ENCODE measurements around the gene CERCAM.
"Not testable (repeated sequence)": the region's sequence is repeated elsewhere in the genome, so short reads cannot be mapped to it uniquely, and the experiment has no call there.

CERCAM gene

DNA sequence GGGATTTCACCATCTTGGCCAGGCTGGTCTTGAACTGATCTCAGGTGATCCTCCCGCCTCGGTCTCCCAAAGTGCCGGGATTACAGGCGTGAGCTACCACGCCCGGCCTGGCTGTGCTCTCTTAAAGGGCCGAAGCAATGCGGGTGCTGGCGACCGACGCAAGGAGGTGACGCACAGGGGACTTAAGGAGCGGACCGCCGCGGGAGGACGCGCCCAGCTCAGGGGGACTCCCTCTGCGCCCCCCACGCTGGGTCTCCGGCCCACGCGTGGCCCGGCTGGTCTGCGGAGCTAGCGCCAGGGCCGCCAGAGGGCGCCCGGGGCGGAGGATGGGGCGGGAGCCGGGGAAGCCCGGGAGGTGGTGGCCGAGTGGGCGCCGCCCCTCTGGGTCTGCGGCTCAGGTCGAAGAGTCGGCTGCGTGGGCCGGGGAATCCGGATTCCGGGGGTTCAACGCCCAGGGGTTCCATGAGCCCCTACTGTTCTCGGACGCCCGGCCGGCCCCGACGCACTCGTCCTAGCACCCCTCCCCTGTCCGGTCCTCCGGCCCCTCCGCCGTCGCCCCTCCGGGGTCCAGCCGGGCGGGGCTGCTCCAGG is 502 bp upstream of the CERCAM start:
- no peak for DNase-seq

DNA sequence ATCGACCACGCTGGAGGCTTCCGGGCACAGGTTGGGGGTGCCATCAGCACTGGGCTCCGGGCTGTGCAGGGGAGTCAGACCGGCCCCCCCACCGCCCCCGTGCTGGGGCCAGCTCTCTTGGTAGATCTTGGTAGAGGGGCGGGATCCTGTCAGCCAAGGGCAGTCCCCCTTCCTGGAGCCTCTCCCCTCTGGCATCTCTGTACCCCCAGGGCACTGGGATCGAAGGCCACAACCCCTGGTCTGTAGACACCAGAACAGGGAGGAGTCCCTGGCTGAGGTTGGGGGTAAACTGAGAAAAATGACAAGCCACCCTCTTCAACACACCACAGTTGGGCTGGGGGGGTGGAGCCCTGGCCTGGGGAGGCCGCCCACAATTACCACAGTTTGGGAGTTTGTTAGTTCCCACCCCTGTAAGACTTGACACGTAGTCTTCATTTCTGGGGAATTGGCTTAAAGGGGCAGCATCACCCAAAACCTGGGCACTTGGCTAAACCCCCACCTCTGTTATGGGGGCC is 882 bp downstream of the CERCAM start:
- DNase-seq, result no peak

DNA sequence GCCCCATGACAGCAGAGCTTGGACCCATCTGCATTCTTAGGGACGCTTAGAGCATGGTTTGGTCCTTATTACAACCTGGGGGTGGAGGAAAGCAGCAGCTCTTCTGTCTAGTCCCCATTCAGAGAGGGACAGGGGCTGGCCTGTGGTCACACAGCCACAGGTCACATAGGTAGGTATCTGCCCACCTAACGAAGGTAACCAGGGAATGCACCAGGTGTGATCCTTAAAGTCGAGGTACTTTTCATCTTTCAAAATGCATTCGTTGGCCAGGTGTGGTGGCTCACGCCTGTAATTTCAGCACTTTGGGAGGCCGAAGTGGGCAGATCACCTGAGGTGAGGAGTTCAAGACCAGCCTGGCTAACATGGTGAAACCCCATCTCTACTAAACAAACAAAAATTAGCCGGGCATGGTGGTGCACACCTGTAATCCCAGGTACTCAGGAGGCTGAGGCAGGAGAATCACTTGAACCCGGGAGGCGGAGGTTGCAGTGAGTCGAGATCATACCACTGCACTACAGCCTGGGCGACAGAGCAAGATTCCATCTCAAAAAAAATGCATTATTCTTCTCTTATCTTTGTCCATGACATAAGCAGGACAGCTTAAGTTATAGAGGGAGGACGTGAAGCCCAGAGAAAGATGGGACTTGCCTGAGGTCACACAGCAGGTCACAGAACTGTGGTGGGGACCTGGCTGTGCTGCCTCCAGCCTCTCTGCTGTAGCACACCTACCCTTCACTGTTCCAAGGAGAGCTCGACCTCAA is 1.5 kb downstream of the CERCAM start:
- not testable (repeated sequence) for DNase-seq

DNA sequence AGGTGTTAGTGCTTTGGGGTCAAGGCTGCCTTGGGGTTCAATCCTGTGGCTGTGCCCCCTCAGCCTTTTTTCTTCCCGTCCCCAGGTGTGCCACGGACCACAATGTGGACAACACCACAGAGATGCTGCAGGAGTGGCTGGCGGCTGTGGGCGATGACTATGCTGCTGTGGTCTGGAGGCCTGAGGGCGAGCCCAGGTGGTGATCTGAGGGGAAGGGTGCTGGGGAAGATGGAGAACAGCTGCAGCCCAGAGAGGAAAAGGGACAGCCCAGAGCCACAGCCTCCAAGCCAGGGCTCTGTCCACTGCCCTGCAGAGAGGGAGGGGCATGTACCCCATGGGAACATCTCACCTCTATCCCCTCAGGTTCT is 2.1 kb downstream of the CERCAM start:
- DNase-seq, result no peak

DNA sequence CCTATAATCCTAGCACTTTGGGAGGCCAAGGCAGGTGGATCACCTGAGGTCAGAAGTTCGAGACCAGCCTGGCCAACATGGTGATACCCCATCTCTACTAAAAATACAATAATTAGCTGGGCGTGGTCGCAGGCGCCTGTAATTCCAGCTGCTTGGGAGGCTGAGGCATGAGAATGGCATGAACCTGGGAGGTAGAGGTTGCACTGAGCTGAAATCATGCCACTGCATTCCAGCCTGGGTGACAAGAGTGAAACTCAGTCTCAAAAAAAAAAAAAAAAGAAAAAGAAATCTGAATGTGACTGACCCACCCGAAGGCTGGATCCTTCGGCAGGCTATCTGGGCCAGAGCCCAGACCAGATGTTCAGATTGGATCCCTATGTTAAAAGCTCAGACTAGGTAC is 2.7 kb downstream of the CERCAM start:
- DNase-seq, result not testable (repeated sequence)

DNA sequence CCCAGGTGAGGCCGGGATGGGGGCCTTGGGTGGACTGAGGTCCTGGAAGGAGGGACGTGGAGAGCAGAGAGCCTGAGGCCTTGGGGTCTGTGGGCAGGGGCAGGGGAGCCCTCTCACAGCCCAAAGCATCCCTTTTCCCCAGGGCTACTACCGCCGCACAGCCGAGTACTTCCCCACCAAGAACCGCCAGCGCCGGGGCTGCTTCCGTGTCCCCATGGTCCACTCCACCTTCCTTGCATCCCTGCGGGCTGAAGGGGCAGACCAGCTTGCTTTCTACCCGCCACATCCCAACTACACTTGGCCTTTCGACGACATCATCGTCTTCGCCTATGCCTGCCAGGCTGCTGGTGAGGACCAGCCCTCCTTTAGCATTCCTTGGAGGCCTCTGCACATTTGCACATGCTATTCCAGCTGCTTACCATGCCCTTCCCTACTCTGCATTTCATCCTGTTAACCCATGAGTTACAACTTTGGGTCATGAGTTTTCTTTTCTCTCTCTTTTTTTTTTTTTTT is 3.7 kb downstream of the CERCAM start:
- DNase-seq, result no peak

DNA sequence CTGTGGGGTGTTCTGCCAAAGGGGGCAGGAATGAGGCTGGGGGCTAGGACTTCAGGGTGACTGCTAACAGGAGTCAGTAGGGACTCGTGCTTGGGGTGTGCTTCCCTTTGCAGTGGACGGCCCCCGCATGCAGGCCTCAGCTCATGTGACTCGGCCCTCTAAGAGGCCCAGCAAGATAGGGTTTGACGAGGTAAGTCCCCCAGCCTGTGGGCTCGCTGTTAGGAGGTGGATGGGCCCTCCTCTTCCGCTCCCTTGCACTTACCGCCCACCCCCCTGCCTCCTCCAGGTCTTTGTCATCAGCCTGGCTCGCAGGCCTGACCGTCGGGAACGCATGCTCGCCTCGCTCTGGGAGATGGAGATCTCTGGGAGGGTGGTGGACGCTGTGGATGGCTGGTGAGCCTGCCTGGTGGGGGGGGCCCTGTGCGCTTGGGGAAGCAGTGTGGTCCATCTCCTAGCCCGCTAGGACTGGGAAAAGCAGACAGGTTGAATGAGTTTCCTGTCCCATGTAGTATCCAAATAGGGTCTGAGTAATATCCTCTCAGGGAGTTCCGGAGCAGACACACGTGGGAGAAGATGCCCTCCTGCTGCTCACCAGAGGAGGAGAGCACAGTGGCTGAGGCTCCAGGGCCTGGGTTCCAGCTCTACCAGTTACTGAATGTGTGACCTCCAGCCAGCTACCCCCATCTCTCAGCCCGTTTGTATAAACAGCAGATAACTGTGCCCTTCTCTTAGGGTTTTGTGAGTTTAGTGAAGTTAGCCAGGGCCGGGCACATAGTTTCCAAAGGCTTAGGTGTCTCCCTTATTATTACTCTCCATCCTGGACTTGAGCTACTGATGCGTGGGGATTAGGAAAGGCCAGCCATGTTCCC is 8.2 kb downstream of the CERCAM start:
- DNase-seq, result no peak

DNA sequence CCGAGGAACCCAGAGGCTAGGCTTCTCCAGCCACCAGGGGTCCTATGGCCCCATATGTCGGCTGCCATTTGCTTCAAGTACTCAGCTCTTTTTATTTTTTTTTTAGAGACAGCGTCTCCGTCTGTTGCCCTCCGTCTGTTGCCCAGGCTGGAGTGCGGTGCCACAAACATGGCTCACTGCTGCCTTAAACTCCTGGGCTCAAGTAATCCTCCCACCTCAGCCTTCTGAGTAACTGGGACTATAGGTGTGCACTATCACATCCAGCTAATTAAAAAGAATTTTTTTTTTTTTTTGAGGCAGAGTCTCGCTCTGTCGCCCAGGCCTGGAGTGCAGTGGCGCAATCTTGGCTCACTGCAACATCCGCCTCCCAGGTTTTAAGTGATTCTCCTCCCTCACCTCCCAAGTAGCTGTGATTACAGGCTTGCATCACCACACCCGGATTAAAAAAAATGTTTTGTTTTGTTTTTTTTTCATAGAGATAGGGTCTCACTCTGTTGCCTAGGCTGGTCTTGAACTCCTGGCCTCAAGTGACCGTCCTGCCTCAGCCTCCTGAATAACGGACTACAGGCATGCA is 8.9 kb downstream of the CERCAM start:
- no peak for DNase-seq

DNA sequence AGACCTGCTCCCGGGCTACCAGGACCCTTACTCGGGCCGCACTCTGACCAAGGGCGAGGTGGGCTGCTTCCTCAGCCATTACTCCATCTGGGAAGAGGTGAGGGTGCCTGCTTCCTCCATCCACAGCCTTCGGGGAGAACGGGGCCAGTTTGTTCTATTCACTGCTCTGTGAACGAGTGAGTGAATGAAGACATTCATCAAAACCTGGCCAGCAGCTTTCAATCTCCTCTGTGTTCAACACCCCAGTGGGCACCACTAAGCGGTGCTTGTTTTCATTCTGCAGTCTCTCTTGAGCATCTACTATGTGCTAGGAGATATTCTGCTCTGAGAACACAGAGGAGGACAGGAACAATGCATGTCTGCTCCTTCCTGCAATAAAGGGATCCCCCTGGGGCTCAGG is 10.6 kb downstream of the CERCAM start:
- no peak for DNase-seq

DNA sequence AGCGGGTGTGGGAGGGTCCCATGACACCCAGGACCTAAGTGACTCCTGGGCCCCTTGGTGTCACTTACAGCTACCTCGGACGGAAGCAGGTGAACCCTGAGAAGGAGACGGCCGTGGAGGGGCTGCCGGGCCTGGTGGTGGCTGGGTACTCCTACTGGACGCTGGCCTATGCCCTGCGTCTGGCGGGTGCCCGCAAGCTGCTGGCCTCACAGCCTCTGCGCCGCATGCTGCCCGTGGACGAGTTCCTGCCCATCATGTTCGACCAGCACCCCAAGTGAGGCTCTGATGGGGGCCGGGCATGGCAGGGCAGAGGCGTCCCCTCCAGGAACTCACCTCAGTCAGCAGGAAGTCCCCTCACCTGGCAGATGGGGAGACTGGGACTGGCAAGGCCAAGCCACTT is 13.7 kb downstream of the CERCAM start:
- no peak for DNase-seq

DNA sequence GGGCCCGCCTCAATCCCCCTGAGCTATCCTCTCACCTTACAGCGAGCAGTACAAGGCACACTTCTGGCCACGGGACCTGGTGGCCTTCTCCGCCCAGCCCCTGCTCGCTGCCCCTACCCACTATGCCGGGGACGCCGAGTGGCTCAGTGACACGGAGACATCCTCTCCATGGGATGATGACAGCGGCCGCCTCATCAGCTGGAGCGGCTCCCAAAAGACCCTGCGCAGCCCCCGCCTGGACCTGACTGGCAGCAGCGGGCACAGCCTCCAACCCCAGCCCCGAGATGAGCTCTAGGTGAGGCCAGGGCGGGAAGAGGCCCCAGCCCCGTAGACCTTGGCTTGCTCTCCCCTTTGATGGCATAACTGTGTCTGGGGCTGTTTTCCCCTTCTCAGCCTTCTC is 15.0 kb downstream of the CERCAM start:
- DNase-seq, result no peak

DNA sequence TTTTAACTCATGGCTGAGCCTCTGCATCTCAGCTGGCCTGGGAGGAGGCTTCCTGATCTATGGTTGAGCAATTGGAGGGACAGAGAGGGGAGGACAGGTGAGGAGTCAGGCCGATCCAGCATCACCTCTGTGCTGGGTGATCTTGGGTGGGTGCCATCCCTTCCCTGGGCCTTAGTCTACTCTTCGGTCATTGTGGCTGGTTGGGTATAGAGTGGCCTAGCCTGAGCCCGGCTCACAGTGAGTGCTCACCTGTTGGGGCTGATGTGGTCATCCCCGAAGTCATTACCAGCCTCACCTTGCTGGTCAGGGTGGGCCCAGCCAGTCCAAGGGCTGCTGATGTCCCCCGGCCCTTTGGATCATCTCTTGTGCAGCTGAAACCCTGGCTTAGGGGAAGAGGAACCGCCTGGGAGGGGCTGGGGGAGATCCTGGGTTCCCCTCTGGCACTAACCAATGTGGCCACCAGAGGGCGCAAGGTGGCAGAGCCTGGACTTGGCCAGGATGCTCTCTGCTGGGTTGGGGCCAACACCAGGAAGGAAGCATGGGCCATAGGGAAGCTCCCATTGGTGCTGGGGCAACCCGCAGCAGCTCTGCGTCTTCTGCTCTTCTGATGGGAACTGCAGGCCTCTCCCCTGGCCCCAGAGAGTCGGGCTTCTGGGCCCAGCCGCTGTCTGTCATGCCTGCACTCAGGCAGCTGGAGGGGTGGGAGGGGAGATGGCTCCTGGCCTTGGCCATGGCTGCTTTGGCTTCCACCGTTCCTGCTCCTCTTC is 17.9 kb downstream of the CERCAM start:
- DNase-seq, result peak; percentile 12

DNA sequence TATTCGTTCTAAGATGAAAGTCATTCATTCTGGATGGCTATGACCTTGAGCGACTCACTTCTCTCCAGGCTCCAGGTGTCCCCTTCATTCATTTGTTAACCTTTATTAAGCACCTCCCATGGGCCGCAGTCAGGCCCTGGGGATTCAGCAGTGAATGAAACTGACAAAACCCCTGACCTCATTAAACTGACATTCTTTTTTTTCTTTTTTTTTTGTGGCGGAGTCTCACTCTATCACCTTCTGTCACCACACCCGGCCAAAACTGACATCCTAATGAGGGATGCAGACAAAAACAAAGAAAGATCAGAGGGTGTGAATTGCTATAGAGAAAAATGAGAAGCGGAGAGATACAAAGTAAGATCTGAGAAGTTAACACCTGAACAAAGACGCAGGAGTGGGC is 18.6 kb downstream of the CERCAM start:
- DNase-seq, result no peak

DNA sequence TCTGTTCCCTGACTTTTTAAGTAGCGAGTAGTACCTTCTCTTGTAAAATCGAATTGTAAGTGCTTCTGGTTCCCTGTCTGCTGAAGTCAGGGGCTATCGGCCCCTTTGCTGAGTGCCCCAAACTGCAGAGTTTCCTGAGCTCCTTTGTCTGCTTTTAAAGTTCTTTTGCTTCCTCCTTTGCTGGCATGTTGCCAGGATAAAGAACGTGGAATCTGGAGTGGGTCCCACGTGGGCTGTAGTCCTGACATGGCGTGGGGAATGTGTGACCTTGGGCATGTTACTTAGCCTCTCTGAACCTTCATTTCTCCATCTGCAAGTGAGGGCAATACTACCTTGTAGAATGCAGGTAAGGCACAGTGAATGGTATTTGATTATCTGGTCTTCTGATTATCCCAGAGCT is 21.5 kb downstream of the CERCAM start:
- no peak for DNase-seq

DNA sequence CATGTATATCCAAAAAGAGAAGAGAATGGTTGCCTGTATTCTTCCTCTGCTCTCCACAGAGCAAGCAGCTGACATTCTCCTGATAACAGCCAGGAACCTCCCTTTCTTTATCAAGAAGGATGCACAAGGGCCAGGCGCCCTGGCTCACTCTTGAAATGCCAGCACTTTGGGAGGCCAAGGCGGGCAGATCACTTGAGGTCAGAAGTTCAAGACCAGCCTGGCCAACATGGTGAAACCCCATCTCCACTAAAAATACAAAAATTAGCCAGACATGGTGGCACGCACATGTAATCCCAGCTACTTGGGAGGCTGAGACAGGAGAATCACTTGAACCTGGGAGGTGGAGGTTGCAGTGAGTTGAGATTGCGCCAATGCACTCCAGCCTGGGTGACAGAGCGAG is 25.8 kb downstream of the CERCAM start:
- DNase-seq, result not testable (repeated sequence)

DNA sequence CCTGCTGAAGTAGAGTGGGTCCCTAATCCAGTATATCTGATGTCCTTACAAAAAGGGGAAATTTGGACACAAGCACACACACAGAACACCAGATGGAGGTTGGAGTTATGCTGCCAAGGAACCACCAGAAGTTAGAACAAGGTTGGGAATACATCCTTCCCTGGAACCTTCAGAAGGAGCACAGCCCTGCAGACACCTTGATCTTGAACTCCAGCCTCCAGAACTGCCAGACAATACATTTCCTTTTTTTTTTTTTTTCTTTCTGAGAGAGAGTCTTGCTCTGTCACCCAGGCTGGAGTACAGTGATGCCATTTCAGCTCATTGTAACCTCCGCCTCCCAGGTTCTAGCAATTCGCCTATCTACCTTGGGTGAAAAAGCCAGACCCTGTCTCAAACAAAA is 28.1 kb downstream of the CERCAM start:
- DNase-seq, result no peak

DNA sequence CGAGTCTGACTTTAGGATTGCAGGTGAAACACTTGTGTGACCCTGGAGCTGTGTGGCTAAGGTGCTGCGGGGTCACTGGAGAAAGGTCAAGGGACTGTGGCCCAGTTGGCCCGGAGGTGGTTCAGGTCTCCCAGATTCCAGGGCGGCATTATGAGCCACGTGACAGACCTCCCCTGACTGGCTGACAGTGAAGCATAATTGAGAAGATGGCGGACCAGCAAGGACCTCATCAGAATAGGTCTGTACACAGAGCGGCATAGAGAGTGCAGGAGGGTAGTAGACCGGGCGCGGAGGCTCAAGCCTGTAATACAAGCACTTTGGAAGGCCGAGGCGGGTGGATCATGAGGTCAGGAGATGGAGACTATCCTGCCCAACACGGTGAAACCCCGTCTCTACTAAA is 34.3 kb downstream of the CERCAM start:
- DNase-seq, result no peak

DNA sequence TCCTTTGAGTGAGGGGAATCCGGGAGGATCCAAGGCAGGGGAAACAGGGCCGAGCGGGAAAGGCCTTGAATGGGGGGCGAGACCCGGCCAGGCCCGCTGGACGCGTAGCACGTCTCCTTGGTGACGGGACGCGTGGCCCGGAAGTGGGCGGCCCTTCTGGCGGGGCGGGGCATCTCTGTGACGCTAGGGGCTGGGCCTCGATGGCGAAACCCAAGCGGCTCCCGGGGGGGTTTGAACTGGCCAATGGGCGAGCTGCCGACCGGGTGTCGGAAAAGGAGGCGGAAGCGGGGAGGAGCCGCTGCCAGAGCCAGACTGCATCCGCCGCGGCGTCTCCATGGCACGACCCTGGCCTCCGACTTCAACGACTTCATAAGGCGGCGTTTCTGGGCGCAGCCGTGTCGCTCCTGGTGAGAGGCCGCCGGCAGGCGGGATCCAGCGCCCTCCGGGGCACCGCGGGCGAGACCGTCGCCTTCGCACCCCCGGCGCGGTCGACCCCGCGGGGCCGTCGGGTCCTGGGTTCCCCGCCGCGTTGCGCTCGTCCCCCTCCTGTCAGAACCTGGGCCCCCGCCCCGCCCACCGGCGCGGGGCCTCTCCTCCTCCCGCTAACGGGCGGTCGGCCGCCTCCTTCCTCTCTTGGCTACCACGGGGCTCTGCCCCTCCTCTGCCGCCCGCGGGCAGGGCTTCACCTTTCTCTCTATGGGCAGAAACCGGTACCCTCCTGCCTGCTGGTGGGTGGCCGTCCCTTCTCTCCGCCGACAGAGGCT is 35.4 kb downstream of the CERCAM start, which contains the start of gene ODF2:
ODF2 (plus strand) TSS at position 158 of the 764 bp plus-strand sequence; CDS start at position 244, 86 bp downstream.
- peak; percentile 85 for DNase-seq

DNA sequence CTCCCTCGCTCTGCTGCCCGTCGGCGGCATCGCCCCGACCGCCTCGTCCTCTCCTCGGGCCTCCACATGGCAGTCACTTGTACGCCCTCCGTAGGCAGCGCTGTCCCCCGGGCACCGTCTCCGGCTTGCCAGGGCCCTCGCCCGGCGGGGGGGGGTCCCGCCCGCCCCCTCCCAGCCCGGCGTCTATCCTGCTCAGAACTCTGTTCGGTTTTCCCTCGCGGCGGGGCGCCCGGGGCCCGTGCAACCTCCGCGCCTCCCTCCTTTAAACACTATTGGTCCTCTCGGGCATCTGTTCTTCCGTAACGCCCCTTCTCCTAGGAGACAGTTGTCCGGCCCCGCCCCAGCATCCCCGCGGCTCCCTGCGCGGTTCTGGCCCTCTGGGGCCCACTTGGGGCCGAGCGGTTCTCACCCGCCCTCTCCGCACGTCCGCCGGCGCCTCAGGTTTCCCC is 36.0 kb downstream of the CERCAM start:
- DNase-seq, result peak; percentile 17

DNA sequence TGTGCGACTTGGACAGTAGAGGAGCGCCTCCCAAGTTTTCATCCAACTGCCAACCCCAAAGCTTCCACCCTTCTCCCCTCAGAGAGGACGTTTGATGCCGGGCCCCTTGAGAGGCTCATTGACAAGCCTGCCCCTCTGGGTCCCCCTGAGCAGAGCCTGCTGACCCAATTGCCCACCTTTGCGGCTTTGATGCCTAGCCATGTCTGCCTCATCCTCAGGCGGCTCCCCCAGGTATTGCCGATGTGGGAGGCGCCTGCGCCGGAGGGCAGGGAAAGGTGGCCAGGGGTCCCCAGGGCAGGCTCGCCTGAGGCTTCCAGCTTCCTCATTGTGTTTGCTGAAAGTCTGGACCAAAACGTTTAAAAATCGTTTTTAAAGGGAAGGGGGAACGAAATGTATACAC is 36.5 kb downstream of the CERCAM start:
- no peak for DNase-seq

DNA sequence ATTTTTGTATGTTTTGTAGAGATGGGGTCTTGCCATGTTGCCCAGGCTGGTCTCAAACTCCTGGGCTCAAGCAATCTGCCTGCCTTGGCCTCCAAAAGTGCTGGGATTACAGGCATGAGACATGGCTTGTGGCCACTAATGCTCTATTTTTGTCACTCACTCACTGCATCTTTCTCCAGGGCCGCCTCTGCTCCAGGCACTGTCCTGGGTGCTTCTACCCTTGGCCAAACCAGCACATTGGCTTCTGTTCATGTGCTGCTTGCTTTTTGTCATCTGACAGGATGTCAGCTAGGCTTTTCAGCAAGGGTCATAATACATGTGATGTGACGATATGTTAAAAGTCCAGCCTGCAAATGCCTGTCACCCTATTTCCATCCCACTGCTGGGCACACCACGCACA is 38.4 kb downstream of the CERCAM start:
- DNase-seq, result no peak
